T-helper 1 cell treated with Interleukin-12 subunit alpha and Interleukin-12 subunit beta and Interleukin-4 antibody, amounts not matched to agents 30 μg/mL and 1 μg/mL, for 36 hours (primary cell): ENCODE data around the gene FBXW9.

ENCODE experiments used
- H3K27ac Mint-ChIP-seq: one replicate; pipeline ENCODE4 v1.8.0; 2021; ENCODE audit warnings: mild to moderate bottlenecking, mixed read lengths
- H3K27me3 Mint-ChIP-seq: one replicate; pipeline ENCODE4 v1.8.0; 2021; ENCODE audit warnings: low read depth, mixed read lengths
- H3K36me3 Mint-ChIP-seq: one replicate; pipeline ENCODE4 v1.8.0; 2021; ENCODE audit warnings: low read depth, mixed read lengths
- H3K4me1 Mint-ChIP-seq: one replicate; pipeline ENCODE4 v1.8.0; 2021; ENCODE audit warnings: low read depth, mixed read lengths
- H3K4me3 Mint-ChIP-seq: one replicate; pipeline ENCODE4 v1.8.0; 2021; ENCODE audit warnings: mild to moderate bottlenecking, moderate library complexity, mixed read lengths
- H3K9me3 Mint-ChIP-seq: one replicate; pipeline ENCODE4 v1.8.0; 2021; ENCODE audit warnings: mixed read lengths

Gene FBXW9

DNA sequence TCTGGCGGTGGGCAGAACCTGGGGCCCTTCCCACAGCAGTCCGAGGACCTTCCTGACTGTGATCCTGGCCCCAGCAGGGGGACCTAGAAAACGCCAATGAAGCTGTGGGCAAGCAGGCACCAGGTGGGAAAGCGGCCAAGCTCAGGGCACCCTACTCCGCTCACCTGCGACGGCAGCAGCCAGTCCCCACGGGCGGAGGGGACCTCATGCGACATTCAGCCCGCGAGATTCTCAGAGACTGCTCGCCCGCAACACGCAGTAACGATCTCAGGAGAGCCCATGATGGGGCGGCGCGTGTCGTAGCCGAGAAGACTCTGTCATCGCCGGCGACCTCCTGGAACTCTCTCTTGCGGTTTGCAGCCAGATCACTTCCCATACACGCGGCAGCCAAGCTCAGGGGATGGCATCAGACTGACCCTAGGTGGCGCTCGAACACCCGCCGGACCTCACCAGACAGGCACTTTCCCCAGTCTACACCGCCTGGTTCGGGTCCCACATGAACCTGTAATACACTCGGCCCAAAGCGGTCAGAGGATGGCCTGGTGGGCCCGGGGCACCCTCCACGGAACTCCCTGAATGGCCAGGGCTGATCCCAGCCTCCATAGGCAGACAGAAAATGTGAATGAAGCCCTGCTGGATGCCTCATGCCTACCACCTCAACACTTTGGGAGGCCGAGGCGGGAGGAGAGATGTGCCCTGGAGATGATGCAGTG is 56.4 kb downstream of the FBXW9 start:
- Mint-ChIP-seq H3K27ac (peak overlapping the region; percentile 50), H3K4me1 (peaks cover 8% of the 10 kb centered on the region), H3K4me3 (peak overlapping the region; percentile 56), H3K9me3 (no peaks in the 10 kb centered on the region), H3K27me3 (no peaks in the 10 kb centered on the region), H3K36me3 (peaks cover 11% of the 10 kb centered on the region)
